ENCODE data around the gene EPHA2.

DNA sequence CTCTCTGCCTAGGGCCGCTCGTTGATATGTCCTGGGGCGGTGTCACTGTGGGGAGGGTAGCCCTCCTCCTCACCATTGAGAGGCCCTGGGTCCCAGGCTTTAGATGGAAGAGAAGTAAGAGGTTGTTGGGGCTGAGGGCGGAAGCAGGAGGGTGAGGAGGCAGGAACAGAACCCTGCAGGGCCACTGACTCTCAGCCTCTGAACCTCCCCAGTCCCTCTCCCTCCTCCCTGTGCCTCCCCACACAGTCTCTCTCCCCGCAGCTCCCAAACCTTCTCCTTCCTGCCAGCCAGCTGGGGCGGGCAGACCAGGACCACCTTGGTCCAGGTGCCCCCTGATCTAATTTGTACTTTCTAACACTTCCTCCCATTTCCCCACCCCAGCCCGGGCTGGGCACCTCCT lies 68.1 kb downstream of the EPHA2 start:
- TF ChIP-seq, protein P1, sequence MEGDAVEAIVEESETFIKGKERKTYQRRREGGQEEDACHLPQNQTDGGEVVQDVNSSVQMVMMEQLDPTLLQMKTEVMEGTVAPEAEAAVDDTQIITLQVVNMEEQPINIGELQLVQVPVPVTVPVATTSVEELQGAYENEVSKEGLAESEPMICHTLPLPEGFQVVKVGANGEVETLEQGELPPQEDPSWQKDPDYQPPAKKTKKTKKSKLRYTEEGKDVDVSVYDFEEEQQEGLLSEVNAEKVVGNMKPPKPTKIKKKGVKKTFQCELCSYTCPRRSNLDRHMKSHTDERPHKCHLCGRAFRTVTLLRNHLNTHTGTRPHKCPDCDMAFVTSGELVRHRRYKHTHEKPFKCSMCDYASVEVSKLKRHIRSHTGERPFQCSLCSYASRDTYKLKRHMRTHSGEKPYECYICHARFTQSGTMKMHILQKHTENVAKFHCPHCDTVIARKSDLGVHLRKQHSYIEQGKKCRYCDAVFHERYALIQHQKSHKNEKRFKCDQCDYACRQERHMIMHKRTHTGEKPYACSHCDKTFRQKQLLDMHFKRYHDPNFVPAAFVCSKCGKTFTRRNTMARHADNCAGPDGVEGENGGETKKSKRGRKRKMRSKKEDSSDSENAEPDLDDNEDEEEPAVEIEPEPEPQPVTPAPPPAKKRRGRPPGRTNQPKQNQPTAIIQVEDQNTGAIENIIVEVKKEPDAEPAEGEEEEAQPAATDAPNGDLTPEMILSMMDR (IDR thresholded peaks at IDR 0.05; ENCODE audit: extremely low read depth in 1 of 2, insufficient read depth in 1 of 2, low read depth in 1 of 2, low read length in 2 of 2): no peak
- no peak for TF ChIP-seq POLR2AphosphoS5 (IDR thresholded peaks at IDR 0.05; ENCODE audit: insufficient read depth, low read depth, low read length)
- TF ChIP-seq EZH2 (IDR thresholded peaks at IDR 0.05; ENCODE audit: borderline replicate concordance, low read depth, low read length, severe bottlenecking): no peak
- no peak for TF ChIP-seq POLR2A (IDR thresholded peaks at IDR 0.05; ENCODE audit: low read depth, low read length)
- no peak for TF ChIP-seq MYC (IDR thresholded peaks at IDR 0.05; ENCODE audit: low read depth, low read length)
- no peak for TF ChIP-seq GATA2 (IDR thresholded peaks at IDR 0.05; ENCODE audit: insufficient read depth, insufficient read length, low read depth, low read length)
- no peak for TF ChIP-seq FOS (IDR thresholded peaks at IDR 0.05; ENCODE audit: borderline replicate concordance, insufficient read depth, low read length)
- no peak for TF ChIP-seq JUN (IDR thresholded peaks at IDR 0.05; ENCODE audit: borderline replicate concordance, insufficient read depth, insufficient read length, low read depth)
- no peak for TF ChIP-seq MAX (IDR thresholded peaks at IDR 0.05; ENCODE audit: insufficient read depth, insufficient read length)

Data from endothelial cell of umbilical vein (primary cell).